Loucy (cell line): ENCODE results near the gene SLC35G6.

Experiments used
- H2AFZ ChIP-seq: fragments of 200-600 bp; sonication (generic); 2 replicates; pipeline ENCODE4 v1.6.0; 2016; ENCODE audit warnings: antibody characterized with exemption, mild to moderate bottlenecking, low read length, moderate library complexity
- H3F3A ChIP-seq: fragments of 200-600 bp; 2 replicates; pipeline ENCODE4 v1.6.0; 2016; ENCODE audit warnings: antibody characterized with exemption, low read depth, mild to moderate bottlenecking
- H3K27me3 ChIP-seq: fragments of 200-600 bp; sonication (generic); 2 replicates; pipeline ENCODE4 v1.6.1; 2014; ENCODE audit warnings: low read length, mild to moderate bottlenecking; ENCODE audit not compliant: insufficient read depth, poor library complexity, severe bottlenecking
- H3K36me3 ChIP-seq: fragments of 200-600 bp; sonication (generic); 2 replicates; pipeline ENCODE4 v1.6.1; 2016; ENCODE audit warnings: low read length; ENCODE audit not compliant: insufficient read depth
- H3K4me1 ChIP-seq: fragments of 200-600 bp; sonication (generic); 2 replicates; pipeline ENCODE4 v1.5.1; 2014; ENCODE audit warnings: low read length, mild to moderate bottlenecking; ENCODE audit not compliant: insufficient read depth, poor library complexity, severe bottlenecking
- H3K4me2 ChIP-seq: fragments of 200-600 bp; sonication (generic); 2 replicates; pipeline ENCODE4 v1.6.0; 2014; ENCODE audit warnings: antibody characterized with exemption, low read length, low read depth, mild to moderate bottlenecking; ENCODE audit not compliant: poor library complexity, severe bottlenecking
- H3K4me3 ChIP-seq: fragments of 200-600 bp; sonication (generic); 2 replicates; pipeline ENCODE4 v1.5.1; 2014; ENCODE audit warnings: low read length, mild to moderate bottlenecking, mixed read lengths; ENCODE audit not compliant: poor library complexity, severe bottlenecking
- H3K79me2 ChIP-seq: fragments of 200-600 bp; sonication (generic); 2 replicates; pipeline ENCODE4 v1.6.1; 2014; ENCODE audit warnings: low read length; ENCODE audit not compliant: insufficient read depth
- H3K9ac ChIP-seq: fragments of 200-600 bp; sonication (generic); 2 replicates; pipeline ENCODE4 v1.6.0; 2014; ENCODE audit warnings: mild to moderate bottlenecking, low read depth, low read length, moderate library complexity; ENCODE audit not compliant: poor library complexity, severe bottlenecking
- H3K9me2 ChIP-seq: fragments of 200-600 bp; sonication (generic); replicated peaks from 2 replicates; pipeline ENCODE4 v1.6.1; 2016; ENCODE audit warnings: low read depth, low read length, mixed read lengths
- H3K9me3 ChIP-seq: fragments of 200-600 bp; sonication (generic); 2 replicates; pipeline ENCODE4 v1.6.1; 2014; ENCODE audit warnings: mild to moderate bottlenecking, antibody characterized with exemption, low read length, low read depth; ENCODE audit not compliant: insufficient read depth
- H4K20me1 ChIP-seq: fragments of 200-600 bp; sonication (generic); 2 replicates; pipeline ENCODE4 v1.6.0; 2014; ENCODE audit warnings: antibody characterized with exemption, low read length, mild to moderate bottlenecking; ENCODE audit not compliant: insufficient read depth, poor library complexity, severe bottlenecking
- EZH2phosphoT487 ChIP-seq: fragments of 200-600 bp; IDR thresholded peaks from 2 replicates; pipeline ENCODE4 v1.6.1; 2018; ENCODE audit warnings: antibody characterized with exemption, mild to moderate bottlenecking, moderate library complexity, borderline replicate concordance
- TF ChIP-seq, protein P1 (sequence below): fragments of 200-600 bp; sonication (generic); conservative IDR thresholded peaks from 2 replicates; pipeline ENCODE4 v1.5.1; 2014; ENCODE audit warnings: mild to moderate bottlenecking, antibody characterized with exemption, low read length

The SLC35G6 gene

GRCh38 chr17:7440834-7441195, 40.4 kb upstream of the SLC35G6 start:
- H4K20me1 ChIP-seq, result peaks cover 13% of the 10 kb centered on the region
- H3K27me3 ChIP-seq, result no peaks in the 10 kb centered on the region
- H3K4me2 ChIP-seq, result peak overlapping the region; percentile 85
- no peaks in the 10 kb centered on the region for H3K9me2 ChIP-seq
- peak overlapping the region; percentile 94 for H3K4me3 ChIP-seq
- H3K36me3 ChIP-seq, result no peaks in the 10 kb centered on the region
- H3K9ac ChIP-seq, result peak overlapping the region; percentile 90
- TF ChIP-seq, protein P1, sequence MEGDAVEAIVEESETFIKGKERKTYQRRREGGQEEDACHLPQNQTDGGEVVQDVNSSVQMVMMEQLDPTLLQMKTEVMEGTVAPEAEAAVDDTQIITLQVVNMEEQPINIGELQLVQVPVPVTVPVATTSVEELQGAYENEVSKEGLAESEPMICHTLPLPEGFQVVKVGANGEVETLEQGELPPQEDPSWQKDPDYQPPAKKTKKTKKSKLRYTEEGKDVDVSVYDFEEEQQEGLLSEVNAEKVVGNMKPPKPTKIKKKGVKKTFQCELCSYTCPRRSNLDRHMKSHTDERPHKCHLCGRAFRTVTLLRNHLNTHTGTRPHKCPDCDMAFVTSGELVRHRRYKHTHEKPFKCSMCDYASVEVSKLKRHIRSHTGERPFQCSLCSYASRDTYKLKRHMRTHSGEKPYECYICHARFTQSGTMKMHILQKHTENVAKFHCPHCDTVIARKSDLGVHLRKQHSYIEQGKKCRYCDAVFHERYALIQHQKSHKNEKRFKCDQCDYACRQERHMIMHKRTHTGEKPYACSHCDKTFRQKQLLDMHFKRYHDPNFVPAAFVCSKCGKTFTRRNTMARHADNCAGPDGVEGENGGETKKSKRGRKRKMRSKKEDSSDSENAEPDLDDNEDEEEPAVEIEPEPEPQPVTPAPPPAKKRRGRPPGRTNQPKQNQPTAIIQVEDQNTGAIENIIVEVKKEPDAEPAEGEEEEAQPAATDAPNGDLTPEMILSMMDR, result no peak
- no peak for TF ChIP-seq EZH2phosphoT487
- H3K9me3 ChIP-seq, result no peaks in the 10 kb centered on the region
- H3K79me2 ChIP-seq, result peaks cover 41% of the 10 kb centered on the region; the same call in 1 of the 2 replicates
- H3K4me1 ChIP-seq, result peaks cover 32% of the 10 kb centered on the region
- H2AFZ ChIP-seq, result peak overlapping the region; percentile 71
- no peaks in the 10 kb centered on the region; the same call in 1 of the 2 replicates for H3F3A ChIP-seq

- H3K4me2 ChIP-seq, result peak overlapping the region; percentile 85
- H4K20me1 ChIP-seq, result peaks cover 9% of the 10 kb centered on the region
- no peaks in the 10 kb centered on the region for H3K27me3 ChIP-seq
- peaks cover 32% of the 10 kb centered on the region for H3K4me1 ChIP-seq
- H3K9me2 ChIP-seq, result no peaks in the 10 kb centered on the region
- H3K36me3 ChIP-seq, result no peaks in the 10 kb centered on the region
- TF ChIP-seq, protein P1, result no peak
- no peak for TF ChIP-seq EZH2phosphoT487
- H3K9me3 ChIP-seq, result no peaks in the 10 kb centered on the region
- H3K9ac ChIP-seq, result peak overlapping the region; percentile 90
- no peak overlapping the region for H2AFZ ChIP-seq
- no peaks in the 10 kb centered on the region; the same call in 1 of the 2 replicates for H3F3A ChIP-seq
- peak overlapping the region; percentile 94 for H3K4me3 ChIP-seq
- peaks cover 37% of the 10 kb centered on the region; the same call in 1 of the 2 replicates for H3K79me2 ChIP-seq
These were observed 40.0 kb upstream of the SLC35G6 start for GRCh38 chr17:7441266-7441665.

- Histone ChIP-seq H3K9me3 (no peaks in the 10 kb centered on the region), H3K27me3 (no peaks in the 10 kb centered on the region), H3K79me2 (peaks cover 28% of the 10 kb centered on the region; the same call in 1 of the 2 replicates), H3F3A (no peaks in the 10 kb centered on the region; the same call in 1 of the 2 replicates), H3K9ac (no peak overlapping the region), H3K4me1 (peaks cover 30% of the 10 kb centered on the region), H2AFZ (no peak overlapping the region), H3K4me2 (no peak overlapping the region), H3K9me2 (no peaks in the 10 kb centered on the region), H3K36me3 (no peaks in the 10 kb centered on the region), H4K20me1 (peaks cover 9% of the 10 kb centered on the region), H3K4me3 (no peak overlapping the region)
- TF ChIP-seq EZH2phosphoT487, result no peak
- TF ChIP-seq, protein P1, result no peak
These were observed 39.1 kb upstream of the SLC35G6 start for GRCh38 chr17:7442142-7442541.
